T1000 (cell line): ENCODE results near the gene ADGRV1.
"Not testable (repeated sequence)": the region's sequence is repeated elsewhere in the genome, so short reads cannot be mapped to it uniquely, and the experiment has no call there.

Source experiments
- DNase-seq: peaks from one replicate; lab custom pipeline; 2025; ENCODE audit warnings: mixed read lengths; lab: John Stamatoyannopoulos, UW

The ADGRV1 gene

GRCh38 chr5:90551376-90551775, 7.2 kb upstream of the ADGRV1 start:
- DNase-seq, result no peak

GRCh38 chr5:90553711-90554110, 4.9 kb upstream of the ADGRV1 start:
- no peak for DNase-seq

- DNase-seq, result no peak
Observed at GRCh38 chr5:90554358-90555006, 4.1 kb upstream of the ADGRV1 start.

GRCh38 chr5:90555666-90556065, 2.9 kb upstream of the ADGRV1 start:
- DNase-seq, result no peak

- no peak for DNase-seq
Observed at GRCh38 chr5:90557391-90557790, 1.2 kb upstream of the ADGRV1 start.

- no peak for DNase-seq
Observed at GRCh38 chr5:90557871-90558270, 726 bp upstream of the ADGRV1 start.

- no peak for DNase-seq
Observed at GRCh38 chr5:90560771-90561170, 2.2 kb downstream of the ADGRV1 start.

- DNase-seq, result no peak
Observed at GRCh38 chr5:90561766-90562165, 3.2 kb downstream of the ADGRV1 start.

GRCh38 chr5:90562341-90562740, 3.7 kb downstream of the ADGRV1 start:
- DNase-seq, result no peak

- no peak for DNase-seq
Observed at GRCh38 chr5:90563108-90563507, 4.5 kb downstream of the ADGRV1 start.

GRCh38 chr5:90565491-90565890, 6.9 kb downstream of the ADGRV1 start:
- DNase-seq, result no peak

GRCh38 chr5:90569084-90569483, 10.5 kb downstream of the ADGRV1 start:
- DNase-seq, result no peak

GRCh38 chr5:90570034-90570433, 11.4 kb downstream of the ADGRV1 start:
- DNase-seq, result no peak

GRCh38 chr5:90571147-90571773, 12.7 kb downstream of the ADGRV1 start:
- DNase-seq, result no peak

GRCh38 chr5:90575712-90576111, 17.1 kb downstream of the ADGRV1 start:
- no peak for DNase-seq

GRCh38 chr5:90576566-90576965, 18.0 kb downstream of the ADGRV1 start:
- not testable (repeated sequence) for DNase-seq

GRCh38 chr5:90579905-90580304, 21.3 kb downstream of the ADGRV1 start:
- not testable (repeated sequence) for DNase-seq

- DNase-seq, result no peak
Observed at GRCh38 chr5:90581956-90582355, 23.4 kb downstream of the ADGRV1 start.

GRCh38 chr5:90585337-90585986, 26.9 kb downstream of the ADGRV1 start:
- DNase-seq, result no peak

- DNase-seq, result no peak
Observed at GRCh38 chr5:90586469-90586868, 27.9 kb downstream of the ADGRV1 start.

GRCh38 chr5:90590170-90590569, 31.6 kb downstream of the ADGRV1 start:
- no peak for DNase-seq

GRCh38 chr5:90593083-90593482, 34.5 kb downstream of the ADGRV1 start:
- not testable (repeated sequence) for DNase-seq

- not testable (repeated sequence) for DNase-seq
Observed at GRCh38 chr5:90595766-90596165, 37.2 kb downstream of the ADGRV1 start.
